HepG2 (cell line): Measurements from ENCODE around the gene ARHGAP33. TPM values are rescaled to one million over a fixed set of nuclear protein-coding genes. Genes with fewer than 3 reads are reported as not detected.
A peak's percentile ranks its signal among the peaks of the same experiment; 100 is the strongest.

Experiments
- ATAC-seq: fragments of 200-7000 bp; cut with Tn5 transposase; 3 replicates; pipeline ENCODE4 v1.9.1; 2020; ENCODE audit warnings: mild to moderate bottlenecking, moderate library complexity
- BruUV-seq: library from RNA; stranded (reverse); fragments of 400-500 nt; replicated peaks from 2 replicates; lab custom pipeline; 2021; lab: Mats Ljungman, UMichigan
- CTCF ChIA-PET: fragments of 300-600 bp; formaldehyde crosslinking; extraction: SDS; loops from one replicate; lab custom pipeline; 2021; ENCODE audit warnings: low total read pairs, inconsistent platforms, low intra/inter-chr PET ratio; lab: Yijun Ruan, JAX
- POLR2A ChIA-PET: fragments of 350-600 bp; sonication (Branson Sonifier 250); formaldehyde crosslinking; loops from one replicate; lab custom pipeline; 2020; ENCODE audit warnings: antibody characterized with exemption, inconsistent platforms; lab: Yijun Ruan, JAX
- DNase-seq: peaks from one replicate; pipeline ENCODE4 v3.0.0-alpha.2; 2015; ENCODE audit warnings: low spot score
- FAIRE-seq: peaks from 3 replicates; lab custom pipeline; 2011; peaks lifted over from hg19 to GRCh38; lab: Jason Lieb, UNC
- H2AFZ ChIP-seq: one replicate; pipeline ENCODE4 v1.6.1; 2011; ENCODE audit warnings: low read length, inconsistent platforms
- H3K27ac ChIP-seq: fragments of 300-600 bp; 3 replicates; pipeline ENCODE4 v1.8.0; 2011; ENCODE audit warnings: mixed run types, mild to moderate bottlenecking, mixed read lengths, low read length, inconsistent platforms; ENCODE audit not compliant: insufficient read depth; ENCODE audit errors: extremely low read length
- H3K27me3 ChIP-seq, 2 experiments: fragments of 200-600 bp in 1 of 2; 2 replicates in 1 of 2; 3 replicates in 1 of 2; pipeline versions ENCODE4 v1.6.0 to v1.8.0; 2011; ENCODE audit warnings: low read length in 2 of 2, mild to moderate bottlenecking in 2 of 2, moderate library complexity in 2 of 2, inconsistent platforms in 1 of 2; ENCODE audit not compliant: insufficient read depth in 2 of 2, control insufficient read depth in 1 of 2
- H3K36me3 ChIP-seq, 2 experiments: fragments of 200-600 bp in 1 of 2; replicated peaks in 1 of 2; 2 replicates in 1 of 2; 3 replicates in 1 of 2; pipeline versions ENCODE4 v1.5.1 to v1.8.0; 2011; ENCODE audit warnings: low read length in 2 of 2, inconsistent platforms in 1 of 2; ENCODE audit not compliant: insufficient read depth in 2 of 2, control insufficient read depth in 1 of 2
- H3K4me1 ChIP-seq: 2 replicates; pipeline ENCODE4 v1.5.1; 2012; ENCODE audit warnings: low read length, inconsistent platforms; ENCODE audit not compliant: insufficient read depth
- H3K4me2 ChIP-seq: 2 replicates; pipeline ENCODE4 v1.6.0; 2011; ENCODE audit warnings: low read depth, low read length, inconsistent platforms
- H3K4me3 ChIP-seq, 3 experiments: fragments of 200-600 bp in 1 of 3; sonication (generic), shearing (Covaris generic) in 1 of 3; replicated peaks in 1 of 3; 2 replicates each; pipeline ENCODE4 v1.5.1; 2011 to 2016; ENCODE audit warnings: low read length in 3 of 3, inconsistent platforms in 2 of 3, low read depth in 2 of 3, mild to moderate bottlenecking in 2 of 3, control low read depth in 1 of 3, mixed read lengths in 1 of 3; ENCODE audit not compliant: insufficient read depth in 1 of 3
- H3K79me2 ChIP-seq: one replicate; pipeline ENCODE4 v1.6.1; 2011; ENCODE audit warnings: low read length, inconsistent platforms; ENCODE audit not compliant: insufficient read depth
- H3K9ac ChIP-seq: 2 replicates; pipeline ENCODE4 v1.6.0; 2011; ENCODE audit warnings: mild to moderate bottlenecking, low read depth, low read length, inconsistent platforms; ENCODE audit not compliant: insufficient read depth
- H3K9me3 ChIP-seq: 2 replicates; pipeline ENCODE4 v1.5.1; 2012; ENCODE audit warnings: mild to moderate bottlenecking, low read length
- H4K20me1 ChIP-seq: 2 replicates; pipeline ENCODE4 v1.6.0; 2011; ENCODE audit warnings: inconsistent platforms, mild to moderate bottlenecking, low read length, moderate library complexity; ENCODE audit not compliant: insufficient read depth
- LCORL ChIP-seq, 2 experiments: fragments of 450-650 bp in 1 of 2; sonication (generic) in 1 of 2; formaldehyde crosslinking in 1 of 2; IDR thresholded peaks; 2 replicates each; pipeline versions ENCODE4 v1.5.0 to v1.6.1; 2017 to 2020; ENCODE audit warnings: antibody characterized with exemption in 1 of 2, missing genetic modification reagents in 1 of 2
- MTF1 ChIP-seq: sonication (generic); formaldehyde crosslinking; IDR thresholded peaks from 2 replicates; pipeline ENCODE4 v1.5.0; 2020; ENCODE audit warnings: missing genetic modification reagents
- NR2F2 ChIP-seq: IDR thresholded peaks from 2 replicates; pipeline ENCODE4 v1.6.1; 2012; ENCODE audit warnings: low read depth, inconsistent platforms, borderline replicate concordance
- RCOR2 ChIP-seq: IDR thresholded peaks from 2 replicates; pipeline ENCODE4 v1.6.1; 2016; ENCODE audit warnings: missing biosample characterization, missing genetic modification reagents
- ZNF12 ChIP-seq: sonication (generic); formaldehyde crosslinking; IDR thresholded peaks from 2 replicates; pipeline ENCODE4 v1.5.0; 2020; ENCODE audit warnings: missing genetic modification reagents
- ZNF557 ChIP-seq: sonication (generic); formaldehyde crosslinking; IDR thresholded peaks from 2 replicates; pipeline ENCODE4 v1.4.0; 2020; ENCODE audit warnings: missing genetic modification reagents
- WGBS: methylation state at CpG from one replicate; pipeline ENCODE4 v1.1.6; 2017; ENCODE audit warnings: low lambda C conversion rate; 5-methylcytosine and 5-hydroxymethylcytosine counted together
- in situ Hi-C: cut with HindIII; loops from 2 replicates; pipeline ENCODE4 v1.10.0; 2017; ENCODE audit warnings: low pct_unique_long_range_greater_than_20kb; ENCODE audit not compliant: extremely low pct_ligation_motif_present
- intact Hi-C: fragments of 100-400 bp; cut with micrococcal nuclease; formaldehyde crosslinking; loops from one replicate; pipeline ENCODE4 v1.10.0; 2022; ENCODE audit not compliant: unreplicated experiment
- polyA plus RNA-seq, 8 experiments: library from polyadenylated mRNA; depleted of rRNA in 3 of 8; stranded (reverse) in 7 of 8; unstranded in 1 of 8; fragments of >200 nt; fragmentation: Illumina TruSeq in 4 of 8; extraction: Trizol in 4 of 8; gene quantifications; 2 replicates each; pipeline versions ENCODE4 v1.2.1 to v1.2.3, GENCODE V29; 2011 to 2016; ENCODE audit warnings: low read depth in 4 of 8, missing spikeins in 1 of 8, mixed read lengths in 1 of 8; ENCODE audit not compliant: insufficient read depth in 1 of 8
- total RNA-seq, 5 experiments: library from RNA; depleted of rRNA; stranded (reverse); fragments of >200 nt; fragmentation: Illumina TruSeq; extraction: Trizol; gene quantifications; 2 replicates each; pipeline ENCODE4 v1.2.3, GENCODE V29; 2016; ENCODE audit warnings: low read depth in 1 of 5
- TF ChIP-seq, protein P1 (sequence below): sonication (generic); formaldehyde crosslinking; IDR thresholded peaks from 2 replicates; pipeline ENCODE4 v1.5.0; 2020; ENCODE audit warnings: missing genetic modification reagents, mild to moderate bottlenecking, borderline replicate concordance

The ARHGAP33 gene
- total and polyA plus RNA-seq, 2 of the 13 experiments (the other 11 are each of a cell fraction or from before 2014, with no cell fraction given) = 1.3 to 2.7 TPM

DNA sequence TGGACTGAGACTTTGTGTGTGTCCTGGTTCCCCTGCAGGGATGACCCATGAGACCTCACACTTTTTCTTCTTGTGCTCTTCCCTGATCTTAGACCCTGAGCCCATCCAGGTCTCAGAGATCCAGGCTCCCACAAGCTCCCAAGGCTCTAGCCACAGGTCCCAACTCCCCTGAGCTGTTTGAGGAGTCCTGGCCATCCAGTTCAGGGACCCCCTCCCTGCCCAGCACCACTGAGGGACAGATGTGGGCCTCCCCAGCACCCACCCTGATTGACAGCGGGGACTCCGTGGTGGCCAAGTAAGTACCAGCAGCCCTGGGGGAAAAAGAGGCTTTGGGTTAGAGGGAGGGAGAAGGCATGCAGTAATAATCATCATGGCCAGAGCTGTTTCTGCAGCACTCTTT, 15.7 kb upstream of the ARHGAP33 start (continued):
- TF ChIP-seq ZNF557 (no peak), RCOR2 (no peak), LCORL (IDR thresholded peaks at IDR 0.05) (no peak), LCORL (CRISPR knock-in tag; IDR thresholded peaks at IDR 0.05) (no peak), MTF1 (no peak)
- TF ChIP-seq, protein P1, sequence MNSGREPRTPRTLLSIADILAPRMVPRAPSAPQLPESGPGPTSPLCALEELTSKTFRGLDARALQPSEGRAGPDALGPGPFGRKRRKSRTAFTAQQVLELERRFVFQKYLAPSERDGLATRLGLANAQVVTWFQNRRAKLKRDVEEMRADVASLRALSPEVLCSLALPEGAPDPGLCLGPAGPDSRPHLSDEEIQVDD (CRISPR knock-in tag) = no peak

DNA sequence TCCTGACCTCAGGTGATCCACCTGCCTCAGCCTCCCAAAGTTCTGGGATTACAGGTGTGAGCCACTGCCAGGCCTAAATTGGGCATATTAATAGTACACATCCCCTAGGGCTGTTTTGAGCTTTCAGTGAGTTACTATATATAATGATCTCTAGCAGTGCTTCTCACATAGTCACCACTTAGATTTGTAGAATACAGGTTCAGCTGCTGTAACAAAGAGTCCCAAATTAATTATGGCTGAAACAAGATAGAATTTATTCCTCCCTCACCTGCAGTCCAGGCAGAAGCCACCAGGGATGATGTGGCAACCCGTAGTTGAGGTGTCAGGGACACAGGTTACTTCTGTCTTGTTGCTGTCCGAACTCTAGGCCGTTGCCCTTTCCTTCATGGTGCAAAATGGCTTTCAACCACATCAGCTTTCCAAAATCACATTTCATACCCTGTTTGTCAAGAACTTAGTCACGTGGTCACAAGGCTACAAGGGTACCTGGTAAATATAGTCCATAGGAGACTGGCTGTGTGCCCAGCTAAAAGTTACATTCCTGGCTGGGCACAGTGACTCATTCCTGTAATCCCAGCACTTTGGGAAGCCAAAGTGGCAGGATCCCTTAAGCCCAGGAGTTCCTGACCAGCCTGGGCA, 14.5 kb upstream of the ARHGAP33 start:
- H2AFZ ChIP-seq = no peak overlapping the region
- H3K4me1 ChIP-seq = peaks cover 20% of the 10 kb centered on the region
- no peak for FAIRE-seq
- H4K20me1 ChIP-seq = no peaks in the 10 kb centered on the region
- BruUV-seq = no TSS peak
- in situ Hi-C loops = no loop called here
- CTCF ChIA-PET = no interaction called here
- no peaks in the 10 kb centered on the region for H3K9me3 ChIP-seq
- no peak overlapping the region for H3K4me3 ChIP-seq
- no peak overlapping the region for H3K27ac ChIP-seq
- 100% methylated on average over 4 of the region's 4 CpGs for WGBS
- POLR2A ChIA-PET = interaction anchor here (1.0 kb wide), 1 partner anchor 13 kb away, joined by 3 read pairs; the partner anchor contains the start of gene LIN37
- no peak overlapping the region for H3K9ac ChIP-seq
- peaks cover 6% of the 10 kb centered on the region for H3K79me2 ChIP-seq
- no peaks in the 10 kb centered on the region for H3K27me3 ChIP-seq
- TF ChIP-seq ZNF12 (CRISPR knock-in tag) (peak; percentile 97), NR2F2 (no peak)
- TF ChIP-seq, all 625 proteins: peak for 1
- intact Hi-C loops = no loop called here
- no peak for ATAC-seq
- DNase-seq = no peak
- no peak overlapping the region for H3K4me2 ChIP-seq
- H3K36me3 ChIP-seq = peaks cover 4 to 24% of the 10 kb centered on the region in 2 experiments; a peak in 4 of 5 replicates
